Peyer's patch (tissue), 4 donors: Measurements from ENCODE around the gene MYT1.

Experiments
- POLR2A ChIP-seq, 2 donors: fragments of 450-650 bp; IDR thresholded peaks; one replicate each; pipeline ENCODE4 v1.5.1; 2017; ENCODE audit warnings: antibody characterized with exemption in 2 of 2, mild to moderate bottlenecking in 2 of 2, moderate library complexity in 2 of 2
- TF ChIP-seq, protein P1 (sequence below), 6 experiments: fragments of 450-650 bp in 4 of 6; fragments of 200-600 bp in 2 of 6; sonication (generic) in 1 of 6; IDR thresholded peaks; one replicate each; pipeline ENCODE4 v1.5.1; 2017 to 2019; ENCODE audit warnings: antibody characterized with exemption in 6 of 6, mild to moderate bottlenecking in 3 of 6, moderate library complexity in 1 of 6

DNA sequence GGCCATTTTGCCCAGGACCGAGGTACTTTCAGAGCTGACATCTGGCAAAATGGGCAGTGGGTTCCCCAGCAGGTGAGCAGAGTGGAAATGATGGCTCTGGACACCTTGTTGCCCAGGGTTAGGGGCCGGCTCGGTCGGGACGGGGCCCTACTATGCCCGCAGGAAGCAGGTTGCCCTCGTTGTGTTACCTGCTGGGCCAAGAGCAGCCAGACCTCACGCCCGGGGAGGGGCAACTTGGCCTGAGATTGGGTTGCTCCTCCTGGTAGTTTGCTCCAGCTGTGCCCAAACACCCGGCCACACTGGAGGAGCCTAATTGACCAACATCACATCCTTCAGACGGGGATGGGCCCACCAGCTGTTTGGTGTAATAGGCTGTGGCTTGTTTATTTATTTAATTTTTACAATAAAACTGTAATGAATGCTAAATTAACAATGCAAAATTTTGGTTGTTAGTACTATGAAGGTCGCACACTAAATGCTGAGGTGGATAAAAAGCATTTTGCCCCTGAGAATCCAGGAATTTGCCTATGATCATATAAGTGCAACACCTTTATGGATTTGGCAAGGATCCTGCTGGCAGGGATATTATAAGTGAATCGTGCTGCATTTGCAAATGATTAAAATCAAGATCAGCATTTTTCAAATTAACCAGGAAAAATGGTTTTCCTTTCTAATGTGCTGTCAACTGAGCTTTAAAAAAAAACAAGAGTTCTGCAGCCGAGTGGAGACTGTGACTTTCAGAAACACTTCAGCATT is 64.7 kb downstream of the MYT1 start:
- TF ChIP-seq, protein P1, sequence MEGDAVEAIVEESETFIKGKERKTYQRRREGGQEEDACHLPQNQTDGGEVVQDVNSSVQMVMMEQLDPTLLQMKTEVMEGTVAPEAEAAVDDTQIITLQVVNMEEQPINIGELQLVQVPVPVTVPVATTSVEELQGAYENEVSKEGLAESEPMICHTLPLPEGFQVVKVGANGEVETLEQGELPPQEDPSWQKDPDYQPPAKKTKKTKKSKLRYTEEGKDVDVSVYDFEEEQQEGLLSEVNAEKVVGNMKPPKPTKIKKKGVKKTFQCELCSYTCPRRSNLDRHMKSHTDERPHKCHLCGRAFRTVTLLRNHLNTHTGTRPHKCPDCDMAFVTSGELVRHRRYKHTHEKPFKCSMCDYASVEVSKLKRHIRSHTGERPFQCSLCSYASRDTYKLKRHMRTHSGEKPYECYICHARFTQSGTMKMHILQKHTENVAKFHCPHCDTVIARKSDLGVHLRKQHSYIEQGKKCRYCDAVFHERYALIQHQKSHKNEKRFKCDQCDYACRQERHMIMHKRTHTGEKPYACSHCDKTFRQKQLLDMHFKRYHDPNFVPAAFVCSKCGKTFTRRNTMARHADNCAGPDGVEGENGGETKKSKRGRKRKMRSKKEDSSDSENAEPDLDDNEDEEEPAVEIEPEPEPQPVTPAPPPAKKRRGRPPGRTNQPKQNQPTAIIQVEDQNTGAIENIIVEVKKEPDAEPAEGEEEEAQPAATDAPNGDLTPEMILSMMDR (IDR thresholded peaks at IDR 0.05), result no peak
- no peak for TF ChIP-seq POLR2A (IDR thresholded peaks at IDR 0.05)
